ENCODE data around the gene STUM.

DNA sequence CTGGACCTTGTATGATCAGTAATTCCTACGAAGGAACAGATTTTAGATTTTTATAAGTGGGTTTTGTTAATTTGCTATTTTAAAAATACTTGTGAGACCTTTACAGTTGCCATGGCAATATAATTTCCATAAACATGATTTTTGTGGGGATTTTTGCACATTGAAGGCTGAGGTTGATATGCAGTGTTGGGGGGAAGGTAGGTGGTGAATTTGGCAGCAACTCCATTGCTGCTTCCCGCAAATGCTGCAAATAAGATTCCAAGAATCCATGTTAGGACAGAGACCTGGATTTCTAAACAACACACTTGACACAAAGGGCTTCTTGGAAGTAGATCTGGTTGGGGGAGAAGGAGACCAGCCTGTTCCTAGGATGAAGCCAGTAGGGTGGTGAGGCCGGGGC, 18.2 kb downstream of the STUM start:
- TF ChIP-seq, protein P1, sequence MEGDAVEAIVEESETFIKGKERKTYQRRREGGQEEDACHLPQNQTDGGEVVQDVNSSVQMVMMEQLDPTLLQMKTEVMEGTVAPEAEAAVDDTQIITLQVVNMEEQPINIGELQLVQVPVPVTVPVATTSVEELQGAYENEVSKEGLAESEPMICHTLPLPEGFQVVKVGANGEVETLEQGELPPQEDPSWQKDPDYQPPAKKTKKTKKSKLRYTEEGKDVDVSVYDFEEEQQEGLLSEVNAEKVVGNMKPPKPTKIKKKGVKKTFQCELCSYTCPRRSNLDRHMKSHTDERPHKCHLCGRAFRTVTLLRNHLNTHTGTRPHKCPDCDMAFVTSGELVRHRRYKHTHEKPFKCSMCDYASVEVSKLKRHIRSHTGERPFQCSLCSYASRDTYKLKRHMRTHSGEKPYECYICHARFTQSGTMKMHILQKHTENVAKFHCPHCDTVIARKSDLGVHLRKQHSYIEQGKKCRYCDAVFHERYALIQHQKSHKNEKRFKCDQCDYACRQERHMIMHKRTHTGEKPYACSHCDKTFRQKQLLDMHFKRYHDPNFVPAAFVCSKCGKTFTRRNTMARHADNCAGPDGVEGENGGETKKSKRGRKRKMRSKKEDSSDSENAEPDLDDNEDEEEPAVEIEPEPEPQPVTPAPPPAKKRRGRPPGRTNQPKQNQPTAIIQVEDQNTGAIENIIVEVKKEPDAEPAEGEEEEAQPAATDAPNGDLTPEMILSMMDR (IDR thresholded peaks at IDR 0.05; ENCODE audit: low read length): no peak
- TF ChIP-seq EZH2phosphoT487 (IDR thresholded peaks at IDR 0.05; ENCODE audit: low read length): no peak
